WTC11 (cell line): ENCODE results near the gene CYYR1.

ENCODE experiments used
- CREB1 ChIP-seq: sonication (generic); formaldehyde crosslinking; IDR thresholded peaks from 2 replicates; pipeline ENCODE4 v1.8.0; 2023; ENCODE audit warnings: mild to moderate bottlenecking, missing genetic modification reagents
- ETV6 ChIP-seq: sonication (generic); formaldehyde crosslinking; IDR thresholded peaks from 2 replicates; pipeline ENCODE4 v1.8.1; 2022; ENCODE audit warnings: mild to moderate bottlenecking, missing genetic modification reagents
- NR1H2 ChIP-seq: sonication (generic); formaldehyde crosslinking; IDR thresholded peaks from 2 replicates; pipeline ENCODE4 v1.9.0; 2021; ENCODE audit warnings: mild to moderate bottlenecking, moderate library complexity, missing genetic modification reagents
- TF ChIP-seq, protein P1 (sequence below): fragments of 200-600 bp; IDR thresholded peaks from 2 replicates; pipeline ENCODE4 v1.8.0; 2022; ENCODE audit warnings: antibody characterized with exemption
- TF ChIP-seq, protein P2 (sequence below): sonication (generic); formaldehyde crosslinking; IDR thresholded peaks from 2 replicates; pipeline ENCODE4 v1.8.0; 2022; ENCODE audit warnings: mild to moderate bottlenecking, missing genetic modification reagents
- TF ChIP-seq, protein P3 (sequence below): sonication (generic); formaldehyde crosslinking; IDR thresholded peaks from 2 replicates; pipeline ENCODE4 v1.8.1; 2022; ENCODE audit warnings: mild to moderate bottlenecking, moderate library complexity, missing genetic modification reagents
- TF ChIP-seq, protein P4 (sequence below): sonication (generic); formaldehyde crosslinking; conservative IDR thresholded peaks from 2 replicates; pipeline ENCODE4 v1.8.1; 2023; ENCODE audit warnings: mild to moderate bottlenecking, low read depth, missing genetic modification reagents, moderate library complexity

DNA sequence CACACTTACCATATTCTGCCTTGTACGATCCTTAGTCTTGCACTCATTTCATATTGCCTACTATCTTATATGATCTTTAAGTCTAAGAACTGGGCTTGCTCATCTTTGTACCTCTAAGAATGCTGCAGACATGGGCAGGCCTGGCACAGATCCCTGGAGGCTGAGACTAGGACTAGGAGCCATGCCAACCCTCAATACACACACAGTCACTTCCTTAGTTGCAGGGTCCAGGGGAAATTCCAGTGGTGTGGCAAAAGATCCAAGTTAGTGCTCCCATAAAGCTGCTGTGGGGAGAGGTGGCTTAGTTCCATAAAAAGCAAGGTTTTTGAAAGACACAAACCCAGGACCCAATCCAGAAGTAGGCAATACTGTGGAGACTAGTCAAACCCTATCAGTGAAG lies 59.9 kb downstream of the CYYR1 start:
- TF ChIP-seq, protein P1, sequence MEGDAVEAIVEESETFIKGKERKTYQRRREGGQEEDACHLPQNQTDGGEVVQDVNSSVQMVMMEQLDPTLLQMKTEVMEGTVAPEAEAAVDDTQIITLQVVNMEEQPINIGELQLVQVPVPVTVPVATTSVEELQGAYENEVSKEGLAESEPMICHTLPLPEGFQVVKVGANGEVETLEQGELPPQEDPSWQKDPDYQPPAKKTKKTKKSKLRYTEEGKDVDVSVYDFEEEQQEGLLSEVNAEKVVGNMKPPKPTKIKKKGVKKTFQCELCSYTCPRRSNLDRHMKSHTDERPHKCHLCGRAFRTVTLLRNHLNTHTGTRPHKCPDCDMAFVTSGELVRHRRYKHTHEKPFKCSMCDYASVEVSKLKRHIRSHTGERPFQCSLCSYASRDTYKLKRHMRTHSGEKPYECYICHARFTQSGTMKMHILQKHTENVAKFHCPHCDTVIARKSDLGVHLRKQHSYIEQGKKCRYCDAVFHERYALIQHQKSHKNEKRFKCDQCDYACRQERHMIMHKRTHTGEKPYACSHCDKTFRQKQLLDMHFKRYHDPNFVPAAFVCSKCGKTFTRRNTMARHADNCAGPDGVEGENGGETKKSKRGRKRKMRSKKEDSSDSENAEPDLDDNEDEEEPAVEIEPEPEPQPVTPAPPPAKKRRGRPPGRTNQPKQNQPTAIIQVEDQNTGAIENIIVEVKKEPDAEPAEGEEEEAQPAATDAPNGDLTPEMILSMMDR: no peak
- TF ChIP-seq NR1H2 (CRISPR knock-in tag) (no peak), ETV6 (no peak), CREB1 (no peak)
- TF ChIP-seq, protein P2, sequence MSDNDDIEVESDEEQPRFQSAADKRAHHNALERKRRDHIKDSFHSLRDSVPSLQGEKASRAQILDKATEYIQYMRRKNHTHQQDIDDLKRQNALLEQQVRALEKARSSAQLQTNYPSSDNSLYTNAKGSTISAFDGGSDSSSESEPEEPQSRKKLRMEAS (CRISPR knock-in tag): no peak
- TF ChIP-seq, protein P3, sequence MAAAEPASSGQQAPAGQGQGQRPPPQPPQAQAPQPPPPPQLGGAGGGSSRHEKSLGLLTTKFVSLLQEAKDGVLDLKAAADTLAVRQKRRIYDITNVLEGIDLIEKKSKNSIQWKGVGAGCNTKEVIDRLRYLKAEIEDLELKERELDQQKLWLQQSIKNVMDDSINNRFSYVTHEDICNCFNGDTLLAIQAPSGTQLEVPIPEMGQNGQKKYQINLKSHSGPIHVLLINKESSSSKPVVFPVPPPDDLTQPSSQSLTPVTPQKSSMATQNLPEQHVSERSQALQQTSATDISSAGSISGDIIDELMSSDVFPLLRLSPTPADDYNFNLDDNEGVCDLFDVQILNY: no peak
- TF ChIP-seq, protein P4, sequence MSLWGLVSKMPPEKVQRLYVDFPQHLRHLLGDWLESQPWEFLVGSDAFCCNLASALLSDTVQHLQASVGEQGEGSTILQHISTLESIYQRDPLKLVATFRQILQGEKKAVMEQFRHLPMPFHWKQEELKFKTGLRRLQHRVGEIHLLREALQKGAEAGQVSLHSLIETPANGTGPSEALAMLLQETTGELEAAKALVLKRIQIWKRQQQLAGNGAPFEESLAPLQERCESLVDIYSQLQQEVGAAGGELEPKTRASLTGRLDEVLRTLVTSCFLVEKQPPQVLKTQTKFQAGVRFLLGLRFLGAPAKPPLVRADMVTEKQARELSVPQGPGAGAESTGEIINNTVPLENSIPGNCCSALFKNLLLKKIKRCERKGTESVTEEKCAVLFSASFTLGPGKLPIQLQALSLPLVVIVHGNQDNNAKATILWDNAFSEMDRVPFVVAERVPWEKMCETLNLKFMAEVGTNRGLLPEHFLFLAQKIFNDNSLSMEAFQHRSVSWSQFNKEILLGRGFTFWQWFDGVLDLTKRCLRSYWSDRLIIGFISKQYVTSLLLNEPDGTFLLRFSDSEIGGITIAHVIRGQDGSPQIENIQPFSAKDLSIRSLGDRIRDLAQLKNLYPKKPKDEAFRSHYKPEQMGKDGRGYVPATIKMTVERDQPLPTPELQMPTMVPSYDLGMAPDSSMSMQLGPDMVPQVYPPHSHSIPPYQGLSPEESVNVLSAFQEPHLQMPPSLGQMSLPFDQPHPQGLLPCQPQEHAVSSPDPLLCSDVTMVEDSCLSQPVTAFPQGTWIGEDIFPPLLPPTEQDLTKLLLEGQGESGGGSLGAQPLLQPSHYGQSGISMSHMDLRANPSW (CRISPR knock-in tag): no peak
